Measurements from ENCODE around the gene MEGF9. TPM values are rescaled to one million over a fixed set of nuclear protein-coding genes. Genes with fewer than 3 reads are reported as not detected.

Gene MEGF9
- polyA plus RNA-seq, 1 of the 3 experiments (the other 2 are of a cell fraction) = 1.8 TPM

- Histone ChIP-seq H3K36me3 (replicated peaks in 1 of 2; ENCODE audit: control insufficient read depth in 1 of 2, insufficient read depth in 2 of 2, low read length in 1 of 2) (peaks cover under 1 to 10% of the 10 kb centered on the region in 2 experiments), H3K4me3 (ENCODE audit: low read depth in 2 of 2, low read length in 1 of 2) (no peak overlapping the region), H3K9me3 (0 out of 2 replicates have a peak, but pooled peaks cover 3% of the 10 kb centered on the region), H4K20me1 (ENCODE audit: insufficient read depth) (no peaks in the 10 kb centered on the region), H3K4me1 (ENCODE audit: control insufficient read depth in 1 of 2, insufficient read depth in 2 of 2, low read depth in 1 of 2, low read length in 1 of 2) (peaks cover 0 to 10% of the 10 kb centered on the region in 2 experiments; a peak in 2 of 4 replicates), H3K27ac (ENCODE audit: low read depth in 2 of 2, low read length in 1 of 2) (no peak overlapping the region), H3K4me2 (no peak overlapping the region), H2AFZ (ENCODE audit: low read depth) (no peak overlapping the region), H3K9me2 (no peaks in the 10 kb centered on the region), H3K9ac (no peak overlapping the region), H3K27me3 (ENCODE audit: insufficient read depth) (no peaks in the 10 kb centered on the region), H3F3A (replicated peaks; ENCODE audit: insufficient read depth) (peaks cover 15% of the 10 kb centered on the region), H3K79me2 (ENCODE audit: insufficient read depth) (no peaks in the 10 kb centered on the region)
- no peak for DNase-seq
- no peak for TF ChIP-seq FOXJ3 (CRISPR knock-in tag; IDR thresholded peaks at IDR 0.05)
- peak; percentile 53 for TF ChIP-seq RAD21 (IDR thresholded peaks at IDR 0.05; ENCODE audit: low read length)
- TF ChIP-seq, protein P1, sequence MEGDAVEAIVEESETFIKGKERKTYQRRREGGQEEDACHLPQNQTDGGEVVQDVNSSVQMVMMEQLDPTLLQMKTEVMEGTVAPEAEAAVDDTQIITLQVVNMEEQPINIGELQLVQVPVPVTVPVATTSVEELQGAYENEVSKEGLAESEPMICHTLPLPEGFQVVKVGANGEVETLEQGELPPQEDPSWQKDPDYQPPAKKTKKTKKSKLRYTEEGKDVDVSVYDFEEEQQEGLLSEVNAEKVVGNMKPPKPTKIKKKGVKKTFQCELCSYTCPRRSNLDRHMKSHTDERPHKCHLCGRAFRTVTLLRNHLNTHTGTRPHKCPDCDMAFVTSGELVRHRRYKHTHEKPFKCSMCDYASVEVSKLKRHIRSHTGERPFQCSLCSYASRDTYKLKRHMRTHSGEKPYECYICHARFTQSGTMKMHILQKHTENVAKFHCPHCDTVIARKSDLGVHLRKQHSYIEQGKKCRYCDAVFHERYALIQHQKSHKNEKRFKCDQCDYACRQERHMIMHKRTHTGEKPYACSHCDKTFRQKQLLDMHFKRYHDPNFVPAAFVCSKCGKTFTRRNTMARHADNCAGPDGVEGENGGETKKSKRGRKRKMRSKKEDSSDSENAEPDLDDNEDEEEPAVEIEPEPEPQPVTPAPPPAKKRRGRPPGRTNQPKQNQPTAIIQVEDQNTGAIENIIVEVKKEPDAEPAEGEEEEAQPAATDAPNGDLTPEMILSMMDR (IDR thresholded peaks at IDR 0.05) = peak; percentile 37
- WGBS (ENCODE audit: low lambda C conversion rate) = 91% methylated on average over 1 of the region's 1 CpG
- POLR2A ChIA-PET = no interaction called here
- CTCF ChIA-PET = interaction anchor here (0.7 to 1.6 kb wide), 7 partner anchors 12 to 448 kb away, joined by 3 to 8 read pairs (median 3); no protein-coding TSS in a partner anchor
Measured at GRCh38 chr9:120612218-120612617, 102.1 kb downstream of the MEGF9 start.

GRCh38 chr9:120611690-120612068 is 102.6 kb downstream of the MEGF9 start:
- Histone ChIP-seq H3F3A (replicated peaks; ENCODE audit: insufficient read depth) (peaks cover 13% of the 10 kb centered on the region), H4K20me1 (ENCODE audit: insufficient read depth) (no peaks in the 10 kb centered on the region), H3K4me2 (no peak overlapping the region), H3K9me3 (0 out of 2 replicates have a peak, but pooled peaks cover 3% of the 10 kb centered on the region), H3K27ac (ENCODE audit: low read depth in 2 of 2, low read length in 1 of 2) (no peak overlapping the region), H2AFZ (ENCODE audit: low read depth) (no peak overlapping the region), H3K9me2 (no peaks in the 10 kb centered on the region), H3K36me3 (replicated peaks in 1 of 2; ENCODE audit: control insufficient read depth in 1 of 2, insufficient read depth in 2 of 2, low read length in 1 of 2) (peaks cover 4 to 15% of the 10 kb centered on the region in 2 experiments), H3K4me1 (ENCODE audit: control insufficient read depth in 1 of 2, insufficient read depth in 2 of 2, low read depth in 1 of 2, low read length in 1 of 2) (peaks cover 0 to 5% of the 10 kb centered on the region in 2 experiments; a peak in 1 of 4 replicates), H3K79me2 (ENCODE audit: insufficient read depth) (no peaks in the 10 kb centered on the region), H3K9ac (no peak overlapping the region), H3K4me3 (ENCODE audit: low read depth in 2 of 2, low read length in 1 of 2) (no peak overlapping the region), H3K27me3 (ENCODE audit: insufficient read depth) (no peaks in the 10 kb centered on the region)
- CTCF ChIA-PET = interaction anchor here (0.8 to 2.7 kb wide), 7 partner anchors 8 to 448 kb away, joined by 3 to 13 read pairs (median 4); no protein-coding TSS in a partner anchor
- 90% methylated on average over 1 of the region's 1 CpG for WGBS (ENCODE audit: low lambda C conversion rate)
- DNase-seq = no peak
- POLR2A ChIA-PET = no interaction called here
- no peak for TF ChIP-seq TCF12 (IDR thresholded peaks at IDR 0.05)
- TF ChIP-seq NFIC (IDR thresholded peaks at IDR 0.05; ENCODE audit: borderline replicate concordance) = no peak
- TF ChIP-seq, protein P1 (IDR thresholded peaks at IDR 0.05) = no peak
- no peak for TF ChIP-seq TEAD4 (IDR thresholded peaks at IDR 0.05; ENCODE audit: borderline replicate concordance, insufficient read depth)
- no peak for TF ChIP-seq EZH2phosphoT487 (IDR thresholded peaks at IDR 0.05; ENCODE audit: borderline replicate concordance, low read depth)
- no peak for TF ChIP-seq CHD2 (IDR thresholded peaks at IDR 0.05; ENCODE audit: low read length, partially characterized antibody)
- no peak for TF ChIP-seq SMC3 (IDR thresholded peaks at IDR 0.05; ENCODE audit: low read depth, low read length)
- TF ChIP-seq GATA2 (CRISPR knock-in tag; IDR thresholded peaks at IDR 0.05) = no peak
- TF ChIP-seq RXRA (IDR thresholded peaks at IDR 0.05; ENCODE audit: borderline replicate concordance, low read depth) = no peak
- TF ChIP-seq GABPA (IDR thresholded peaks at IDR 0.05; ENCODE audit: low read depth) = no peak
- no peak for TF ChIP-seq FOSL2 (IDR thresholded peaks at IDR 0.05; ENCODE audit: borderline replicate concordance, low read depth)
- no peak for TF ChIP-seq USF1 (IDR thresholded peaks at IDR 0.05; ENCODE audit: borderline replicate concordance, low read depth)
- no peak for TF ChIP-seq SIN3A (IDR thresholded peaks at IDR 0.05; ENCODE audit: borderline replicate concordance, low read depth, low read length)
- TF ChIP-seq, protein P2, sequence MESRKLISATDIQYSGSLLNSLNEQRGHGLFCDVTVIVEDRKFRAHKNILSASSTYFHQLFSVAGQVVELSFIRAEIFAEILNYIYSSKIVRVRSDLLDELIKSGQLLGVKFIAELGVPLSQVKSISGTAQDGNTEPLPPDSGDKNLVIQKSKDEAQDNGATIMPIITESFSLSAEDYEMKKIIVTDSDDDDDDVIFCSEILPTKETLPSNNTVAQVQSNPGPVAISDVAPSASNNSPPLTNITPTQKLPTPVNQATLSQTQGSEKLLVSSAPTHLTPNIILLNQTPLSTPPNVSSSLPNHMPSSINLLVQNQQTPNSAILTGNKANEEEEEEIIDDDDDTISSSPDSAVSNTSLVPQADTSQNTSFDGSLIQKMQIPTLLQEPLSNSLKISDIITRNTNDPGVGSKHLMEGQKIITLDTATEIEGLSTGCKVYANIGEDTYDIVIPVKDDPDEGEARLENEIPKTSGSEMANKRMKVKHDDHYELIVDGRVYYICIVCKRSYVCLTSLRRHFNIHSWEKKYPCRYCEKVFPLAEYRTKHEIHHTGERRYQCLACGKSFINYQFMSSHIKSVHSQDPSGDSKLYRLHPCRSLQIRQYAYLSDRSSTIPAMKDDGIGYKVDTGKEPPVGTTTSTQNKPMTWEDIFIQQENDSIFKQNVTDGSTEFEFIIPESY (IDR thresholded peaks at IDR 0.05; ENCODE audit: borderline replicate concordance, low read depth) = no peak
- TF ChIP-seq, protein P3, sequence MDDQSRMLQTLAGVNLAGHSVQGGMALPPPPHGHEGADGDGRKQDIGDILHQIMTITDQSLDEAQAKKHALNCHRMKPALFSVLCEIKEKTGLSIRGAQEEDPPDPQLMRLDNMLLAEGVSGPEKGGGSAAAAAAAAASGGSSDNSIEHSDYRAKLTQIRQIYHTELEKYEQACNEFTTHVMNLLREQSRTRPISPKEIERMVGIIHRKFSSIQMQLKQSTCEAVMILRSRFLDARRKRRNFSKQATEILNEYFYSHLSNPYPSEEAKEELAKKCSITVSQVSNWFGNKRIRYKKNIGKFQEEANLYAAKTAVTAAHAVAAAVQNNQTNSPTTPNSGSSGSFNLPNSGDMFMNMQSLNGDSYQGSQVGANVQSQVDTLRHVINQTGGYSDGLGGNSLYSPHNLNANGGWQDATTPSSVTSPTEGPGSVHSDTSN (IDR thresholded peaks at IDR 0.05) = no peak
- TF ChIP-seq RCOR1 (IDR thresholded peaks at IDR 0.05; ENCODE audit: low read length) = no peak

Measured in SK-N-SH (cell line).